Thyroid gland (tissue), 4 donors: ENCODE measurements around the gene EEA1. TPM values are rescaled to one million over a fixed set of nuclear protein-coding genes. Genes with fewer than 3 reads are reported as not detected.

Experiments
- DNase-seq, 2 donors: peaks; one replicate each; pipeline ENCODE4 v3.0.0-alpha.2; 2019
- H3K27ac ChIP-seq, 3 donors: fragments of 200-600 bp; sonication (generic); 1 replicate in 2 of 3; 2 replicates in 1 of 3; pipeline ENCODE4 v1.5.1; 2016 to 2019; ENCODE audit warnings: mild to moderate bottlenecking in 1 of 3, moderate library complexity in 1 of 3
- H3K27me3 ChIP-seq: fragments of 200-600 bp; sonication (generic); one replicate; pipeline ENCODE4 v1.5.1; 2019
- H3K36me3 ChIP-seq, 2 donors: fragments of 200-600 bp; sonication (generic); one replicate each; pipeline ENCODE4 v1.5.1; 2016 to 2019
- H3K4me1 ChIP-seq, 2 donors: fragments of 200-600 bp; sonication (generic); one replicate each; pipeline ENCODE4 v1.5.1; 2017 to 2019
- H3K4me3 ChIP-seq, 3 donors: fragments of 200-600 bp; sonication (generic); replicated peaks in 1 of 3; 1 replicate in 2 of 3; 2 replicates in 1 of 3; pipeline ENCODE4 v1.5.1; 2016; ENCODE audit warnings: mild to moderate bottlenecking in 1 of 3
- H3K9me3 ChIP-seq: fragments of 200-600 bp; sonication (generic); one replicate; pipeline ENCODE4 v1.5.1; 2017
- CTCF ChIP-seq, 6 experiments: fragments of 200-600 bp in 3 of 6; fragments of 450-650 bp in 3 of 6; sonication (generic) in 3 of 6; IDR thresholded peaks; one replicate each; pipeline ENCODE4 v1.5.1; 2016 to 2019; ENCODE audit warnings: antibody characterized with exemption in 6 of 6, mild to moderate bottlenecking in 2 of 6, inconsistent platforms in 1 of 6, moderate library complexity in 1 of 6
- POLR2A ChIP-seq, 2 donors: fragments of 450-650 bp; IDR thresholded peaks; one replicate each; pipeline ENCODE4 v1.6.1; 2017; ENCODE audit warnings: antibody characterized with exemption in 2 of 2, mild to moderate bottlenecking in 2 of 2, moderate library complexity in 1 of 2
- WGBS, 2 donors: methylation state at CpG; one replicate each; pipeline ENCODE4 v1.1.5; 2017; 5-methylcytosine and 5-hydroxymethylcytosine counted together
- intact Hi-C: fragments of 100-400 bp; cut with DNase I; formaldehyde crosslinking; loops from one replicate; pipeline ENCODE4 v1.15.1; 2023
- small RNA-seq: library from RNA; depleted of rRNA; stranded (forward); fragments of <200 nt; gene quantifications from one replicate; pipeline ENCODE3, GENCODE V24; 2016
- total RNA-seq, 4 donors: library from RNA; depleted of rRNA; stranded (reverse); fragments of >200 nt; gene quantifications; one replicate each; pipeline ENCODE4 v1.2.3, GENCODE V29; 2016

Gene EEA1
- total RNA-seq, 4 donors from 2014 or later: 16.0 to 21.8 (median 19.3) TPM

- intact Hi-C loops: no loop called here
- H3K27ac ChIP-seq: no peak overlapping the region
- no peak for TF ChIP-seq POLR2A (IDR thresholded peaks at IDR 0.05)
- TF ChIP-seq CTCF (IDR thresholded peaks at IDR 0.05): no peak
Measured at GRCh38 chr12:92729773-92730305, 199.3 kb downstream of the EEA1 start.

GRCh38 chr12:92726850-92727249 is 202.2 kb downstream of the EEA1 start:
- H3K36me3 ChIP-seq: no peaks in the 10 kb centered on the region
- no peak overlapping the region for H3K4me3 ChIP-seq
- 77 to 83% methylated on average over 4 of the region's 4 CpGs for WGBS, 2 donors
- DNase-seq: no peak
- H3K27me3 ChIP-seq: no peaks in the 10 kb centered on the region
- H3K4me1 ChIP-seq: no peaks in the 10 kb centered on the region
- no peaks in the 10 kb centered on the region for H3K9me3 ChIP-seq
- TF ChIP-seq CTCF (IDR thresholded peaks at IDR 0.05) (no peak), POLR2A (IDR thresholded peaks at IDR 0.05) (no peak)
- no peak overlapping the region for H3K27ac ChIP-seq
- intact Hi-C loops: no loop called here

More at GRCh38 chr12:92729773-92730305, 199.3 kb downstream of the EEA1 start:
- H3K4me1 ChIP-seq: no peaks in the 10 kb centered on the region
- no peak for DNase-seq
- no peaks in the 10 kb centered on the region for H3K9me3 ChIP-seq
- WGBS, 2 donors: 50 to 64% methylated on average over 1 of the region's 1 CpG
- no peak overlapping the region for H3K4me3 ChIP-seq
- no peaks in the 10 kb centered on the region for H3K27me3 ChIP-seq
- no peaks in the 10 kb centered on the region for H3K36me3 ChIP-seq

GRCh38 chr12:92722897-92723296 is 206.2 kb downstream of the EEA1 start:
- H3K9me3 ChIP-seq: no peaks in the 10 kb centered on the region
- H3K4me1 ChIP-seq: no peaks in the 10 kb centered on the region
- DNase-seq: no peak
- H3K27ac ChIP-seq: no peak overlapping the region
- no peak for TF ChIP-seq CTCF (IDR thresholded peaks at IDR 0.05)
- TF ChIP-seq POLR2A (IDR thresholded peaks at IDR 0.05): no peak
- WGBS, 2 donors: 76 to 86% methylated on average over 3 of the region's 3 CpGs
- H3K27me3 ChIP-seq: no peaks in the 10 kb centered on the region
- H3K4me3 ChIP-seq: no peak overlapping the region
- H3K36me3 ChIP-seq: no peaks in the 10 kb centered on the region
- intact Hi-C loops: no loop called here

- intact Hi-C loops: no loop called here
- WGBS, 2 donors: 78 to 88% methylated on average over 1 of the region's 1 CpG
Measured at GRCh38 chr12:92721656-92722055, 207.4 kb downstream of the EEA1 start.

GRCh38 chr12:92721130-92721529 is 208.0 kb downstream of the EEA1 start:
- DNase-seq: no peak
- Histone ChIP-seq H3K4me1 (no peaks in the 10 kb centered on the region), H3K4me3 (no peak overlapping the region), H3K36me3 (no peaks in the 10 kb centered on the region), H3K9me3 (no peaks in the 10 kb centered on the region), H3K27ac (no peak overlapping the region), H3K27me3 (no peaks in the 10 kb centered on the region)
- intact Hi-C loops: no loop called here
- WGBS, 2 donors: 82 to 90% methylated on average over 8 of the region's 8 CpGs
- no peak for TF ChIP-seq CTCF (IDR thresholded peaks at IDR 0.05)
- no peak for TF ChIP-seq POLR2A (IDR thresholded peaks at IDR 0.05)

More at GRCh38 chr12:92721656-92722055, 207.4 kb downstream of the EEA1 start:
- Histone ChIP-seq H3K4me3 (no peak overlapping the region), H3K9me3 (no peaks in the 10 kb centered on the region), H3K36me3 (no peaks in the 10 kb centered on the region), H3K27me3 (no peaks in the 10 kb centered on the region), H3K4me1 (no peaks in the 10 kb centered on the region), H3K27ac (no peak overlapping the region)
- TF ChIP-seq POLR2A (IDR thresholded peaks at IDR 0.05) (no peak), CTCF (IDR thresholded peaks at IDR 0.05) (no peak)
- DNase-seq: no peak

Small RNAs within 50 kb of the gene (small RNA-seq; reads per million reads assigned to genes)
- gene RNU6-1329P: not detected

Other genes starting within 250 kb of the EEA1 start
- gene PLEKHG7, start 226.3 kb downstream of the EEA1 start, total RNA-seq: not detected